Dermis blood vessel endothelial cell (primary cell): ENCODE data around the gene TMTC2. TPM values are rescaled to one million over a fixed set of nuclear protein-coding genes. Genes with fewer than 3 reads are reported as not detected.
"Not testable (repeated sequence)": the region's sequence is repeated elsewhere in the genome, so short reads cannot be mapped to it uniquely, and the experiment has no call there.

Experiments used
- DNase-seq: peaks from one replicate; pipeline ENCODE4 v3.0.0; 2010
- total RNA-seq: library from RNA; depleted of rRNA; stranded (reverse); fragments of >200 nt; gene quantifications from 2 replicates; pipeline ENCODE4 v1.2.3, GENCODE V29; 2014

Gene TMTC2
- total RNA-seq, 1 donor from 2014 or later = 17.9 TPM

DNA sequence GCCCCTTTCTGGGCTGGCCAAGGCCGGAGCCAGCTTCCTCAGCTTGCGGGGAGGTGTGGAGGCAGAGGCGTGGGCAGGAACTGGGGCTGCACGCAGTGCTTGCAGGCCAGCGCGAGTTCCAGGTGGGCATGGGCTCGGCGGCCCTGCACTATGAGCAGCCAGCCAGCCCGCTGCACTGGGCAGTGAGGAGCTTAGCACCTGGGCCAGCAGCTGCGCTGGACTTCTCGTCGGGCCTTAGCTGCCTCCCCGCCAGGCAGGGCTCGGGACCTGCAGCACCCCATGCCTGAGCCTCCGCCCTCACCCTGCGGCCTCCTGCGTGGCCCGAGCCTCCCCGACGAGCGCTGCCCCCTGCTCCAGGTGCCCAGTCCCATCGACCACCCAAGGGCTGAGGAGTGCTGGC lies 42.0 kb downstream of the TMTC2 start:
- DNase-seq = no peak

DNA sequence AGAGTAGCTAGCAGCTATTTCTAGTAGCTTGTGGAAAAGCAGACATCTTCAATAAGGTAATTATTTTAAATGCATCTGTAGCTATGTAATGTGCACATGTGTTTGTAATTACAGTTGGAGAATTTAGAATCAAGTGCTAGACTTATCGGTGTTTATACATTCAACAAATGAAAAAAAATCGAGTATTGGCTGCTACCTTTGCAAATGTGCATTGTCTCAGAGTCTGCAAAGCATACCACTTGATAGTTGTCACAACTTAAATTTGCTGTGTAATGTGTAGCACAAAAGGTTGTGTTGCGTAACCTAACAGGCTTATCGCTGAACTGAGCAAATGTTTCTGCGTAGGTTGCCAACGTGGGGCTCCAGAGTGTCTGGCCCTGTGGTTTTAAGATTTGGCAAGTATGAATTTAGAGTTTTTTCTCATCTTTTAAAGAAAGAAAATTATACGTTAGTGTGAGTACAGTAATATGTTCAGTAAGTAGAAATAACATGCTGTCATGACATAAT lies 44.3 kb downstream of the TMTC2 start:
- no peak for DNase-seq

DNA sequence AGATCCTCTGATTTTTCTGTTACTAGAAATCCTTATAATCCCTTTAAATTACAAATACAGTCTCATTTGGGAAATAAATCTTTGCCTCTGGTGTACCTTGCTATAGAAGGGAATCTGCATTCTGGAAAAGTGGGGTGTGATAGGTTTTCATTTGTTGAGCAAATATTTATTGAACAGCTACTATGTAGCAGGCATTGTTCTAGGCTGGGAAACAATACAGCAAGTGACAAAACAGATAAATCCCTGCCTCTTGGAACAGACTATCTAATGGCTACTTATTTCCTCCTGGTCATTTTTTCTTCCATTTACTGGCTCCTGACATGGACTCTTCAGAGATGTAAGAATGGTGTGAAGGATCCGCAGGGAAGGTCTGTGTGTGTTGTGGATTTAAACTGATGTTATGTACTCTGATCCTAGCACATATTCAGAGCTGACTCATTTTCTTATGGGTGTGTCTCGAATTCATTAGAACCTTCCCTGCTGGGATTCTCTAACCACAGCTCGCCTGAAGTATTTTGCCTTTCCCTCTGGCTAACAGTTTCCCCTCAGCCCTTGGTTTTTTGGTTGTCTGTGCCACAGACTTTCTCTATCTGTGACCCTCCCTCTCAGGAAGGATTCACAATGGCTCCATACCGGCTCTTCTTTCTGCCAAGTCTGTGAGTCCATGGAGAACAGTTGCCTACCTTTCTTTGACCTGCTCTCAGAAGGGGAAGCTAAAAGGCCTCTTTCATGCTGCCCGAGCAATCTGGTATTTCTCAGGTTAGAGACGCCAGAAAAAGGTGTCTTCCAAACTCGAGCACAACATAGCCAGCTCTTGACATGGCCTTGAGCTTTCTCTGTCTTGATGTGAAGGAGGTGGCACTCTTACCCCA lies 53.7 kb downstream of the TMTC2 start:
- DNase-seq = no peak

DNA sequence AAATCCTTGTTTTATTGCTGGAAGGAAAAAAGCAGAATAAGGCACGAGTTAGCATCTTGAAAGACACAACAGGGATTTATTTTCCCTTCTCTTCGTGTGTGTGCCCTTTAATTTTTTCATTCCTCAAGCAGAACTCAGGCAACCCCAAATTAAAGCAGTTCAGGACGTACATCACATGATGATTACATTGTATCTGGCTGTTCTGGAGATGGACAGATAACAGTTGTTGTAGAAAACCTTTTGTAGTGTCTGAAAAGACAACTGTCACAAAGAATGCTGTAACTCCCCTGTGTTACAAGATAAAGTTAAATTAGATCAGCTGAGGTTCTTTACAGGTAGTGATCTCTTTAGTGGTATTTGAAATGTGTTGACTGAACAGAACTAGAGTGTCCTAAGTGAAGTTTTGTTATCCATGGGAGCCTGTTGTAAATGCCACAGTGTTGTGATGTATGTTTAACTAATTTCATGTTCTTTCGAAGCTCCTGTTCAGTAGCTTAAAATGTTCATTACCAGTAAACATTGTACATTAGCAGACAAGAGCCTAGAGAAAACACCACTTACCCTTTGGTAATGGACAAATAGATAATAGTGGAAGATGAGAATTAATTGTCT lies 58.5 kb downstream of the TMTC2 start:
- no peak for DNase-seq

DNA sequence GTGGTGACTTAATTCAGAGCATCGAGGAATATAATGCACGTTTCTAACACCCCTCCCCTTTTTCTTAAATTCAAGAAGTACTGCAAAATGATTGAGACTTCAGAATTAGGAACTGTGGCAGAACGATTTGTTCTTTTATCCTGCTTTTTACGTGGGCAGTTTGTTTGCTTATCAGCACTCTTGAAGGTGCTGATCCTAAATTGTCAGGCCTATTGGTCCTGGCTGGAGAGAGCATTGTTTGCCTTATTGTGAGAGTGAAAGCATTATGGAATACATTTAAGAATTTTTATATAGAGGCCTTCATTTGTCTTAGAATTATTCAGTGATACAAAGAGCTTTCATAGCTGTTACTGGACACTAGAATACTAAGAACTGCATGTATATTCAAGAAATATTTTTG lies 59.1 kb downstream of the TMTC2 start:
- DNase-seq = no peak

DNA sequence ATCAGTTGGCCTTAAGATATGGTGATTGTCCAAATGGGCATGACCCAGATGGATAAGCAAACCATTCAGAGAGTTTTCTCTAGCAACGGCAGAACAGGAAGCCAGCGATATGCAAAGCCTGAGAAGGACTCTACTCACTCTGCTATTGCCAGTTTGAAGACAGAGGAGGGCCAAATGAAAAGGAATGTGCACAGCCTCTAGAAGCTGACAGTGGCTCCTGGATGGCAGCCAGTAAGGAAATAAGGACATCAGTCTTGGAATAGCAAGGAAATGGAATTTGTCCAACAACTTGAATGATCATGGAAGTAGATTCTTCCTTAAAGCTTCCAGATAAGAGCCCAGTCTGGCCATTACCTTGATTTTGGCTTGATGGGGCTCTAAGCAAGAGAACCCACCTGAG lies 60.0 kb downstream of the TMTC2 start:
- no peak for DNase-seq

DNA sequence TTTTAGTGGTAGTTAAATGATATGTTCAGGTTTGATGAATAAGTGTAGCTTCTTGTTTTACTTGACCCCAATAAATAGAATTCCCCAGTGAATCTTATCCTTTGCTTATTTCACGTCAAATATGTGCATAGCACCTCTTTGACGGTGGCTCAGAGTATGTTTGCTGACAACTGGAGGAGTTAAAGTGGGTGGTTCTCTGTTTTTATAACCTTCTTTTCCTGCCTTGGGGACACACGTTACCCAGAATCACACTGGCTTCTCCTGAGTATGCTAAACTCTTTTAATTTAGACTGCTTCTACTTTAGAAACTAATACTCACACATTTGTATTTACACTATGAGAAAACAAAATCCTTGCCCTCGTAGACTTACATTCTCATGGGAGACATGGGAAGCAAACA lies 62.3 kb downstream of the TMTC2 start:
- DNase-seq = no peak

DNA sequence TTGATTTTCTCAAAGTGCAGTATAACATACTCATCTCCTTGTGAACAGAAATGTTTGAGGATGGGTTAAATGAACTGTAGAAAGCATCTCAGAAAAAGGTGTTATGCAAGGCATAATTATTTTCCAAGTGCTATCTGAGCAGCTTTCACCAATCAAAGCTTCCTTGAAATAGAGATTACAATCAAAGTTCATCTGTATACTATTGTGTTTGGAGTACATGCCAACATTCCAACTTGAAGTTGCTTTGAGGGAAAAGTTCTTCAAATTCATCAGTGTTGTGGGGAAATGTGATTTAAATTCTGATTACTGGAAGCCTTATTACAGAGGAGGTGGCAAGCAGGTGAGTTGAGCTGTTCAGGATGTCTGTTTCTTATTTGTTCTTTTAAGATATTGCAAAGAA lies 68.2 kb downstream of the TMTC2 start:
- DNase-seq = no peak

DNA sequence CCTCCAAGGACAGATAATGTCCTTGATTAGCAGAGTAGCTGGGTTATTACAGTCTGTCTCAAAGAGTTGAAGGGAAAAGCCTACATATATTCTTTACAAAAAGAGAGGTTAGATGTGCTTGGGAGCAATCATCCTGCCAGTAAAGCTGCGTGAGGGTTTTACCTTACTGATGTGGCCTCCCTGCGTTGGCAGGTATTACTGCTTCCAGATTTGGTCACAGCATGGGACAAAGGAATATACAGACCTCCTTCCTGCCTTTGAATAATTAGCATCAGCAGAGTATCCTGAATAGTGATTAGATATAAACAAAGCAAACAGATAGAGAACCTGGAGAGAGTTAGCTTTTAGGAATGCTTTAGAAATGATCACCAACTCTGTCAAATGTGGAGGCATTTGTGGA lies 69.6 kb downstream of the TMTC2 start:
- no peak for DNase-seq

DNA sequence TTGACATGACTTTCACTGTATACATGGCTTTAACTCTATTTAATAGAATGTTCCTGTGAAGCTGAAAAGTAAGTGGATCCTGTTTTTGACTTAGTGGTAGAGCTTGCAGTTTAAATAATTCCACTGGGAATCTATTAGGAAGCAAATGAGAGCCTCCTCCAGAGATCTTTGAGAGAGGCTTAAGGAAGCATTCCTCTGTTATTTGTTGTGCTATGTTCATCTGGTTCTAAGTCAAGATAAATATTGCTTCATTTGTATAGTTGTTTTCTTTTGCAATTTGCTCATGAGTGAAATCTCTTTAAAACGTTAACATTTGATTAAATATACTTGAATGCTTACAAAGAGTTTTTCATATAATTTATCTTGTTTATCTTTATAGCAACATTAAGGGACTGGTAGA lies 70.4 kb downstream of the TMTC2 start:
- no peak for DNase-seq

DNA sequence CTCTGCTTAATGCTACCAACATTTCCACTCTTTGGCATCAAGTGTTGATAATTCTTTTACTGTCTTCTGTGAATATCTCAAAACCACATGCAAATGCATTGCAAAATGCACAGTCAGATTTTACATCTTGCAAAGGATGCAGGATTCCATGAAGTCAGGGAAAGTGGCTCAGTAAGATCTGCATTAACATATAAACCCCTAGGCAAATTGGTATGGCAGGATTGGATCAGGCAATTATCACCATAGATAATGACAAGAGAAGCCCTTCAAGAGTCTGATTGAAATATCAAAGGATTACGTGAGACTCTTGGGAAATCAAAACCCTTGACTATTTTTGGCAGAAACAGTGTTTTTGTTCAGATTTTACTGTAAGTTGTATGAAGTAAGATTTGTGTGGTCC lies 71.0 kb downstream of the TMTC2 start:
- no peak for DNase-seq

DNA sequence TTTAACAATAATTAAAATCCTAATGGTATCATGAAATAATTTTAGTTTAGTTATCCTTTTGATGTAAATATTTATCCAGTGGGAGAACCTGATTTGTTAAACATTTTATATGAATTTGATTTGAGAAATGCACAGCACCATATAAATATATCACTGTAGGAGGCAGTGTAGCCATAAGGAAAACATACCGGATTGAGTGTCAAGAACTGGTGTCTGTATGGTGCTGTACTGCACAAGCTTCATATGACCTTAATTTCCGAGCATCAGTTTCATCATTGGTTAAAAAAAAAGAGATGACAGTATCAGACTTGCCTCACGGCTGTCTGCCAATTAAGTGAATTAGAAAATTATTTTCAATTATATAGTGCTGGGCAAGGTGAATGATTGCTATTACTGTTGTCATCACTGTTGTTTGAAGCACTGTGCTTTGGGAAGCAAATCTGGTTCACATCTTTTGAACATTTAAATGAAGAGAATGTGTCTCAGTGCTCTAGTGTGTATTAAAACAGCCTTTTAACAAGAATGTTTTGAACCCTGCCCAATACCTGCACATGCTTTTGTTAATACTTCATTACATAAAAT lies 72.1 kb downstream of the TMTC2 start:
- peak; percentile 13 for DNase-seq

DNA sequence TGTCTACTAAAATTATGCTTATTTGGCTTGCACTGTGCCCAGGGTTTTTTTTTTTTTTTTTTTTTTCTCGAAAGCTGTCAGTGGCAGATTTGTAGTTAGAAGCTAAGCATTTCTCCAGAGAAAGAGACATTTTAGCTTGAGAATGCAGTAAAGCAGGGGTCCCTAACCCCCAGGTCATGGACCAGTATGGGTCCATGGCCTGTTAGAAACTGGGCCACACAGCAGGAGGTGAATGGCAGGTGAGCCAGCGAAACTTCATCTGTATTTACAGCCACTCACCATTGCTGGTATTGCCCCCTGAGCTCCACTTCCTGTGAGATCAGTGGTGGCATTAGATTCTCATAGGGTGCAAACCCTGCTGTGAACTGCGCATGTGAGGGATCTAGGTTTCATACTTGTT lies 73.7 kb downstream of the TMTC2 start:
- no peak for DNase-seq

DNA sequence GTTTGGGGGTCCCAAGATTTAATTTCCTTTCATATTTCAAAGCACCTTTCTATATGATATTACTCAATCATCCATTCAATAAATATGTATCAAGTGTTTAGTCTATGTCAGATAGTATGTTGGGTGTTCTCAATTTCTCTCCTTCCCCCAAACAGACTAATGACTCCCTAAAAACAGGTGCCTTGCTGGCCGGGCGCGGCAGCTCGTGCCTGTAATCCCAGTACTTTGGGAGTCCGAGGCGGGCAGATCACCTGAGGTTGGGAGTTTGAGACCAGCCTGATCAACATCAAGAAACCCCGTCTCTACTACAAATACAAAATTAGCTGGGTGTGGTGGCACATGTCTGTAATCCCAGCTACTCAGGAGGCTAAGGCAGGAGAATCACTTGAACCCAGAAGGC lies 78.5 kb downstream of the TMTC2 start:
- not testable (repeated sequence) for DNase-seq

DNA sequence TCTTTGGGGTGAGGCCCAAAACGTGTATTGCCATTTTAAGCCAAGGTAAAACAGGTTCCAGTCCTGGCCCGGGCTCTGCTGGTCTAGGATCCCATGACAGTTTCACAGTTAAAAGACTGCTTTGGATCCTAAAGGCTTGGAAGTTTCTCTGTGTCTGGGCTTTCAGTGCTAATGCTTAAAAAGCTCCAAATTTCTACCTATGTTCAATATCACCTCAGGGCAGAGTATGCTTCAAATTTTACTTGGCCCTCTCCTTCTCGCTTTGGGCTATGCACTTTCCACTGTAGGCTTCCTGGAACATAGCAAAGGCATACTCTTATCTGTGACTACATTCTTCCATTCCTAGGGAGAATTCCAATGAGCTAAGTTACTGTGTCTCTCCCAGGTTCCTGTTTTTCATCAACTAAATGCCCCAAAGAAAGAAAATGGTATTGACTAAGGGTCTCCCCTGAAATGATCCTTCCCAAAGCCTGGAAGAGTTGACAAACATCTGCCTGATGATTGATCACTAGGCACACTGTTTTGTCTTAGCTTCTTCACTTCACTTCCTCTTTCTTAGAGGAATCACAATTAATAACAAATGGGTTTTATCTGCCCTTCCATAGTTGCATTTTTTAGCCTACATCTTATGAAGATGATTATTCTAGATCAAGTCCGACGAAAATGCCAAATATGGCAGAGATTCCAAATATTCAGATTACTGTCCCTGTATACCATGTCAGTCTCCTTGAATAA lies 79.4 kb downstream of the TMTC2 start:
- DNase-seq = no peak

DNA sequence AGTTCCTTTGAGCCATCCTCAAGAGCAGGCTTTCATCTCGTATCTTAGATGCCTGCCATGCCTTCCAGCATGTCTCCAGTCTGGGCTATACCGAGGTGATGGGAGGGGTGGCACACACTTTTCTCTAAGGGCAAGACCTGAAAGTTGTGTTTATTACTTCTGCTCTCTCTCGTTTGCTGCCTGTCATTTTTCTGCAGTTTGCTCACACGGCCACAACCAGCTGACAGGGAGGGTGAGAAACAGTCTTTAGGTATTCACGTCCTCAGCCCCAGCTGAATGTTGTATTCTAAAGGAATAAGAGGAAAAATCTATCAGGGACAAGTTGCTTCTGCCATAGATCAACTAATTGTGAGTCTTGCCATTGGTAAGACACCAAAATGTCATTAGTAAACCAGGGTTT lies 88.0 kb downstream of the TMTC2 start:
- DNase-seq = no peak

DNA sequence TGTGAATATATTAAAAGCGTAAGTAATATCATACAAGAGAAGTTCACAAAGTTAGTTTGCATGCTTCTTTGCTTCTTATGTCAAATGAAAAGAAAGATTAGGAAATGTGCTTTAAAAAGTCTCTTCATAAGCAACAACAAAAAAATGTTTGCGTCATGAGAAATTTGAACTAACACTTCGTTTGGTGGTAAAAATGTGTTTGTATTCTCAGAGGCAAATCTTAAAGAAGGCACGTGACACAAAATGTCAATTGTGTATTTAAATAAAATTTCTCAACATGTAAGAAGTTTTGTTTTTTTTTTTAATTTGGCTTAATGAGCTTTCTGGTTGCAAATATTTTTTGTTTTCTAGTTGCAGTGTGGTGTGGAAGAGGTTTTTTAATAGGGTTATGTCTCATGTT lies 93.8 kb downstream of the TMTC2 start:
- DNase-seq = no peak

DNA sequence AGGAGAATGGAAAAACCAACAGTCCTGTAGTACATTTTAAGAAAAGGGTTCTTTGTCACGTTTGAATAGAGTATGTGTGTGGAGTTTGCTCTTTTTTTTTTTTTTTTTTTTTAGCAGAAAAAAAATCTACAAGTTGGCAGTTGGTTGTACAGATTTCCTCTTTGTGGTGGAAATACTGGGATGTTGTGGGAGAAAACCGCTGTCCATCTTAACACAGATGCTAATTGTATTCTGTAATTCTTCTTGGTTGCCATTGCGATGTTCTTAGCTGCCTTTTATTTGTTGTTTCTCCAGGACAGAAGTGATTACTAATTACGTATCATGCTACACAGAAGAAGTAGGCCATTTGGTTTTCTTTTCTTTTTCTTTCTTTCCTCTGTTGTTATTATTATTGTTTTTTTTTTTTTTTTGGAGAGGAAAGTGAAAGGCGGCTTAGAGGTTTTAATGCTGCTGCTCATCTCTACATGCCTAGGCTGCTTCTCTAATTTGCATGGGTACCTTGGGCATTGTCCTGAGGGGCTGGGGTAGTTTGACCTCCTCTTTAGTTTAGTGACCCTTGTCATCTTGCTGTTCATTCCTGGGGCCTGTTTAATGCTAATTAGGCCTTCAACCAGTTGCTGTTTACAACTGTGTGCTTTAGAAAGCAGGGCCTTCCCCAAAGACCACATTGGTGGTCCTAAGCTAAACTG lies 94.7 kb downstream of the TMTC2 start:
- no peak for DNase-seq

DNA sequence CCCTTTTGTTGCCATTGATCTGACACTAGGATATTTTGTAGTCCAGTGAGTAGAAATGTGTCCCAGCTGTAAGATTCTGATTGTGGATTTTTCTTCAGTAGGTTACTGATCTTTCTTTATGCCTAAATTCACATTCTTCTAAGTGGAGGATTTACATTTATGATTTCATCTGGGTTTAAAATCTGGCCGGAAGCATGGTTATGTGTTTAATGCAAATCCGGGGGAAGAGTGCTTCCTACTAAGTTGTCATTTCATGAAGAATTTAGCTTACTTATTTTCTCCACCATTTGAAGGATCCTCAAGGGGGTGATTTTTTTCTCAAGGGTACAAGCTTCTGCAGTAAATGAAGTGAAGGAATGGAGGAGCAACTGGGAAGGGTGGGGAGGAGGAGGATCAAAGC lies 96.7 kb downstream of the TMTC2 start:
- no peak for DNase-seq

DNA sequence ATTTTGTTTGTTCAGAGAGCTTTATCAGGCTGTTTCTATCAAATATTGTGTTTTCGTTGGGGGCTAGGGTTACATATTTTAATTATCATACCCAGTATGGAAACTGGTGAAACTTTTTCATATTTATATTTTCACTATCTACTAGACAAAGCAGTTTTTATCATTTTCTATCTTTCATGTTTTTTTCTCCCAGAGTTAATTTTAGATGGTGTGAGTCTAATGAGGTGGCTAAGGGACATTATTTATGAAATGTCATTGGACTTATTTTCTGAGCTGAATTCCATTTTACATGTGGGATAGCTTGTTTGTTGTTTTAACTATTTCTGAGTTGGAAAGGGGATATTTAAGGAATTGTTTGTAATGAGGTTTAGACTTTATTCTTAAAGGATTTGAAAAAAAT lies 100.3 kb downstream of the TMTC2 start:
- DNase-seq = no peak

DNA sequence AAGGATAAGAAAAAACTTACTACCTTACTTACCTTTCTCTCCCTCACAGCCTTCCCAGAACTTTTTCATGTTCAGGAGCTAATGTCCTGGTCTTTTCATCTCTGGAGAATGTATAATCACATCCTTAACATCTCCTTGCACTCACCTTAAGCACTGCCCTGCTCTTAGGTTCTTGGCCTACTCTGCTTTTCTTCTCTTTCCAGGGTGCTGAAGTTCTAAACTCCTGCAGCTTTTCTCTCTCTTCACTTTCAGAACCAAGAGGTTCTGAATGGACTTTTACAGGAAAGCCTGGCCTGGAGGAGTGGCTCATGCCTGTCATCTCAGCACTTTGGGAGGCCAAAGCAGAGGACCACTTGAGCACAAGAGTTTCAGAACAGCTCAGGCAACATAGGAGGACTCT lies 101.9 kb downstream of the TMTC2 start:
- DNase-seq = no peak

DNA sequence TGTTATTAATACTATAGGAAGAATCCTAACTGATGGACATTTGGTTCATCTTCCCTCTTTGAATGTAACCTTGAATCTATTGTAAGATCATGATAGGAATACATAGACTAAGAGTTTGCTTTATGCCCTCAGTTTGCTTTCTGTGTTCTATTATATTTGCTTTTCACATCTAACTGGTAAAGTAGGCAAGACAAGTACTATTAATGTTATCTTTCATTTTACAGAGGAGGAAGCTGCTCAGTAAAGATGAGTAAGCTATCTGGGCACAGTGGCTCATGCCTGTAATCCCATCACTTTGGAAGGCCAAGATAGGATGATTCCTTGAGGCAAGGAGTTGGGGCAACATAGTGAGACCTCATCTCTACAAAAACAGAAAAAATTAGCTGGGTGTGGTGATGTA lies 103.0 kb downstream of the TMTC2 start:
- no peak for DNase-seq
